SIG-M5 treated with dmso at 0.1 percent for 504 hours (cell line): ENCODE results near the gene STAG1.
"Not testable (repeated sequence)": the region's sequence is repeated elsewhere in the genome, so short reads cannot be mapped to it uniquely, and the experiment has no call there.

Experiments used
- DNase-seq: peaks from one replicate; lab custom pipeline; 2025; ENCODE audit not compliant: unreplicated experiment; lab: John Stamatoyannopoulos, UW

The STAG1 gene

GRCh38 chr3:136336329-136337100, 415.7 kb downstream of the STAG1 start:
- DNase-seq, result no peak

- DNase-seq, result not testable (repeated sequence)
These were observed 417.5 kb downstream of the STAG1 start for GRCh38 chr3:136334726-136335125.

DNA sequence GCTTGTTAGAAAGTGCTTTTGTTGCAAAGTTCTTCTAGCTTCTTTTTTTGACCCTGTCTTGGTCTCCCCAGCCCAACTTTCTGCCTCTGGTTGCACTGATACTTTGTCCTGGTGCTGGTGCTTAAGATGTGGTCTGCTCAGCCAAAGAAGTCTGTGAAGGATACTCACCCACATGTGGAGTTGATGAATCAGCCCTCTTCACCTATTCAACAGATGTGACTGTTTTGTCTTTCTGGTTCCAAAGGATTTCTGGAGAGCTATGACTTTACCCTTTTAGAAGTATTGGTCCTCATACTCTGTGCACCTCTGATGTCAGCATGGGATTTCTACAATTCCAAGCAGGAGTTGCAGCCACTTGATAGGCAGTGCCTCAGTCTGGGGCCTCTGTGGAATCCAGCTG, 418.0 kb downstream of the STAG1 start:
- no peak for DNase-seq

- no peak for DNase-seq
These were observed 419.4 kb downstream of the STAG1 start for GRCh38 chr3:136332776-136333175.

DNA sequence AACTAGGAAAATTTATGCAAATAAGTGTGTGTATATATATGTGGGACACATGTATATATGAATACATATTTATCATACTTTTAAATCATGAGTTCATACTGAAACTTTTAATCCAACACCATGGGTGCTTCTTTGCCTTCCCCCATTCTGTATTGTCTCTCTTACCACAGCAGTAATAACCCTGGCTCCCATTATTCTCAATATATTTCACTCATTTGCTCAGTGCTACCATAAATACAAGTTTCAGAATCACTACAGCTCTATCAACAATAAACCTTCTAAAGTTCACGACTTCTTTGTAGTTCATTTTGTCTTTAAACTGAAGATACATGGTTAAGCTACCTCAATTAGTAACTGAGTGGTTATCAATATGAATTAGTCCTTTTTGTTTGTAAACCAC, 419.9 kb downstream of the STAG1 start:
- DNase-seq, result no peak

DNA sequence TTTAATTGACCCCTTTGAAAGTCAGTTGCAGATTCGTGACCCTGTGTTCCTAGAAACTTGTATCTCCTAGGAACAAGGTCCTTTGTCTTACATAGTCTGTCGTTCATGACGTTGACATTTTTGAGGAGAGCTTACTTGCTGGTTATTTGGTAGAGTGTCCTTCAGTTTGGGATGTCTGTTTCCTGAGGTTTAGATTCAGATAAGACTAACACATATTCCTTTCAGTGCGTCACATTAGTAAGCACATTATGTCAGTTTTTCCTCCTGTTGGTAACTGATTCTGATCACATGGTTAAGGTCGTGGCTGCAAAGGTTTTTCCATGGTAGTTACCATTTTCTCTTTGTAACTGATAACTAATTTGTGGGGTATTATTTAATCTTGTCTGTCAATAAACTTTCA, 421.3 kb downstream of the STAG1 start:
- DNase-seq, result no peak

DNA sequence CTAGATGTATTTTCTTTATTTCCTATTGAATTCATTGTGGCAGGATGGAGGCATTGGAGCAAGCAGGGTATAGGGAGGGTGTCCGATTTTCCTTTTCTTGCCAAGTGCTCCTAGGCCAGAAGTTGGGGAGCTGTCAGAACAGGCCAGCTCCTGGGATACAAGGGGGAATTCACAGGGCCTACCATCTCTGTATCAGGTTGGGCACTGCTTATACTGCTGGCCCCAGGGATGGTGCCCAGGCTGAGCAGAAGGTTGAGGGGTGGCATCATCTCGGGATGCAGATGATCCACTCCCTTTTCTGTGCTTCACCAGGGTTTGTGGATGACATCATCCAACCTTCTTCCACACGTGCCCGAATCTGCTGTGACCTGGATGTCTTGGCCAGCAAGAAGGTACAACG, 422.6 kb downstream of the STAG1 start:
- DNase-seq, result no peak

DNA sequence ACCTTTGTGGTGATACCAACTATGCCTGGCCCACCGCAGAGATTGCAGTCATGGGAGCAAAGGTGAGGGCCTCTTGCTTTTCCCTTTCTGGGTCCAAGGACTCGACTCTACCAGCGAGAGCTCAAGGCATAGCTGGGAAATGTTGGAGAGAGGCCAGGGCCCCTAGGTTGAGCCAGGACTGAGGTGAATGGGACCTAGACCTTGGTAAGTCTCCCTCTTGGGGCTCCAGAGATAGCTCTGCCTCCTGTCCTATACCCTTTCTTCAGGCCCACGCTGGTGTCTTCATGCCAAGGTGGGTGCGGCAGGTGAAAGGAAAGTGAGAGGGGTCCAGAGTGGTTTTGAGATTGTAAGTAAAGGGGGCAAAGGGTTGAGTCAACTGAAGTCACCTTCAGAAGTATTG, 424.5 kb downstream of the STAG1 start:
- no peak for DNase-seq

GRCh38 chr3:136326316-136326715, 425.9 kb downstream of the STAG1 start:
- no peak for DNase-seq

- peak; percentile 61 for DNase-seq
These were observed 440.2 kb downstream of the STAG1 start for GRCh38 chr3:136311968-136312367.

- no peak for DNase-seq
These were observed 440.9 kb downstream of the STAG1 start for GRCh38 chr3:136311261-136311660.

DNA sequence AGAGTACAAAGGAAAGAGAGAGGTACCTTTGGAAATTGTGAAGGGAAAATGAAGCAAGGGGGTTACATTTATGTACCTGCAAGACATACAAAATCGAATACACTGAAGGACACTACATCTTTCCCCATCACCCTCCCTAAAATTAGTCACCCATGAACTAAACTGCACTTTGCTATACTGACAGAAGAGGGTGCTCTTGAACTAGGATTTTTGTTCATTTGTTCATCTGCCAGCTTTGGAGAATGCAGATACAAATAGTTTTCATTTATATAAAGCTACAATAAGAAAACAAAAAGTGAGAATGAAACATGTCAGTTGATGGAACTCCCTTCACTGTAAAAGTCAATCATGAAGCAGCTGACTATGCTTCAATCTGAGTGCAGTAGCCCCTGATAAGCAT, 446.3 kb downstream of the STAG1 start:
- DNase-seq, result peak; percentile 62

GRCh38 chr3:136300444-136300843, 451.7 kb downstream of the STAG1 start:
- DNase-seq, result no peak

GRCh38 chr3:136297826-136298225, 454.4 kb downstream of the STAG1 start:
- no peak for DNase-seq

GRCh38 chr3:136296960-136297359, 455.2 kb downstream of the STAG1 start:
- no peak for DNase-seq

DNA sequence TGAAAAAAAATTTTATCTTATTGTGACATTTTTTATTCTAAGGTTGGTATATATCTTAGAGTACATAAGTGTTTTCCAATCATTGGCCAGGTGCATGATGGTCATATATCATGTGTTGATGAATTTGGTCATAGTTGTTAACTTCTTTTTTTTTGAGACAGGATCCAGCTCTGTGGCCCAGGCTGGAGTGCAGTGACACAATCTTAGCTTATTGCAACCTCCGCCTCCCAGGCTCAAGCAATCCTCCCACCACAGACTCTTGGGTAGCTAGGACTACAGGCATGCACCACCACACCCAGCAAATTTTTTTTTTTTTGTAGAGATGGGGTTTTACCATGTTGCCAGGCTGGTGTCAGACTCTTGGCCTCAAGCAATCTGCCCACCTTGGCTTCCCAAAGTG, 458.0 kb downstream of the STAG1 start:
- DNase-seq, result no peak

GRCh38 chr3:136293279-136293678, 458.9 kb downstream of the STAG1 start:
- DNase-seq, result no peak

GRCh38 chr3:136292500-136292899, 459.7 kb downstream of the STAG1 start:
- DNase-seq, result no peak

GRCh38 chr3:136291302-136291701, 460.9 kb downstream of the STAG1 start:
- DNase-seq, result no peak
